Epithelial cell of prostate (primary cell): ENCODE measurements around the gene NT5C3A.
"Not testable (repeated sequence)": the region's sequence is repeated elsewhere in the genome, so short reads cannot be mapped to it uniquely, and the experiment has no call there.

ENCODE experiments used
- DNase-seq: peaks from one replicate; pipeline ENCODE4 v3.0.0-alpha.2; 2011; ENCODE audit warnings: low read depth, low spot score
- H3K27ac ChIP-seq: fragments of 450-650 bp; 2 replicates; pipeline ENCODE4 v1.5.1; 2017; ENCODE audit warnings: mild to moderate bottlenecking

Gene NT5C3A

DNA sequence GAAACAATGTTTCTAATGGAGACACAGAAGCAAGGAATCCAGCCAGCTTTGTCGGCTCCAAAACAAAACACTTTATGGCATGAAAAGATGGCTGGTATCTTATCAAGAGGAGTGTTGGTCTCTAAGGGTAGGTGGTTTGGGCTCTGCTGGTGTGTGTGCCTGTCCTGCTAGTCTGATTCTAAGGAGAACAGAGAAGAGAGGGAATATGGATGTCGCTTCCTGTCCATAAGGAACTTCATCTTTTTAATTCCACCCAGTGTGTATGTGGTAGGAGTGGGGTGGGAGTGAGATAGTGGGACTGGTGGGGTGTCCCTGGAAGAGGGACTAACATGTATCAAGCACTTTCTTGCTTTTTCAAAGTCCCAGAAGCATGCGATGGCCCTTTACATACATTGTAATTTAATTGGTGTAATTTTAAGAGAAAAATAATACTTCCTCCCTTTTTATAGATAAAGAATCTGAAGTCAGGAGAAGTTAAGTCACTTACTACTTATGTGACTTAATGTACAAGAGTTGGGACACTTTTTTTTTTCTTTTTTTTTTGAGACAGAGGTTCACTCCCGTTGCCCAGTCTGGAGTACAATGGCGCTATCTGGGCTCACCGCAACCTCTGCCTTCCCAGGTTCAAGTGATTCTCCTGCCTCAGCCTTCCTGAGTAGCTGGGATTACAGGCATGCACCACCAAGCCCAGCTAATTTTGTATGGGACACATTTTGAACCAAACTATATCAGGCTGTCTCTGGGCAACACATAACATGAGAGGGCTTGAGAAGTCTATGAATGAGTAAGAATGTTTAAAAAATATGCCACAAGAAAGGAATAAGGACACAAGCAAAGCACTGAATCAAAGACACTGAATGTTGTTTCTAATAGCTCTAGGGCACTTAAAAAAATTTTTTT is 18.8 kb downstream of the NT5C3A start:
- DNase-seq, result no peak
- H3K27ac ChIP-seq, result no peak overlapping the region

DNA sequence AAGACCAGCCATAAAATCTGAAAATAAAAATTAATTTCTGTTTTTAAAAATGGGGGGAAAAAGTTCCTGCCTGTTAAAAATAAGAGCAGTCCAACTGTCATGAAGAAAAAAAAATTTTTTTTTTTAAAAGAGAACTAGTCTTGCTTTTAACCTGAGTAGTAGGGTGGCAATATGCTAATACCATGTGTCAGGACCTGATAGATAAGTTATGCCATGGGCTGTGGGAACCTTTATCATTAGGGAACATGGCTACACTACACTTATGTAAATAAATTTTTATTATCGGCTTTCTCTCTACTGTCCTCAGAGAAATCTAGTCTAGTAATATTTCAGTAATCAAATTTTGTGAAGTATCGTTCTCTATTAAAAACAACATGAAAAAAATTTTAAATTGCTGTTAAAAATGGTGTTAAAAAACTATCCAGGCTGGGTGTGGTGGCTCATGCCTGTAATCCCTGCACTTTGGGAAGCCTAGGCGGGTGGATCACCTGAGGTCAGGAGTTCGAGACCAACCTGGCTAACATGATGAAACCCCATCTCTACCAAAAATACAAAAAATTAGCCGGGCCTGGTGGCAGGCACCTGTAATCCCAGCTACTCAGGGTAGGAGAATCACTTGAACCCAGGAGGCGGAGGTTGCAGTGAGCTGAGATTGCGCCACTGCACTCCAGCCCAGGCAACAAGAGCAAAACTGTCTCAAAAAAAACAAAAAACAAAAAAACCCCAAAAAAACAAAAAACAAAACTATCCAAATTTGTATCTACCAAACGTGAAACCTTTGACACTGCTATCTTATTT is 20.7 kb downstream of the NT5C3A start:
- H3K27ac ChIP-seq, result no peak overlapping the region
- DNase-seq, result no peak

DNA sequence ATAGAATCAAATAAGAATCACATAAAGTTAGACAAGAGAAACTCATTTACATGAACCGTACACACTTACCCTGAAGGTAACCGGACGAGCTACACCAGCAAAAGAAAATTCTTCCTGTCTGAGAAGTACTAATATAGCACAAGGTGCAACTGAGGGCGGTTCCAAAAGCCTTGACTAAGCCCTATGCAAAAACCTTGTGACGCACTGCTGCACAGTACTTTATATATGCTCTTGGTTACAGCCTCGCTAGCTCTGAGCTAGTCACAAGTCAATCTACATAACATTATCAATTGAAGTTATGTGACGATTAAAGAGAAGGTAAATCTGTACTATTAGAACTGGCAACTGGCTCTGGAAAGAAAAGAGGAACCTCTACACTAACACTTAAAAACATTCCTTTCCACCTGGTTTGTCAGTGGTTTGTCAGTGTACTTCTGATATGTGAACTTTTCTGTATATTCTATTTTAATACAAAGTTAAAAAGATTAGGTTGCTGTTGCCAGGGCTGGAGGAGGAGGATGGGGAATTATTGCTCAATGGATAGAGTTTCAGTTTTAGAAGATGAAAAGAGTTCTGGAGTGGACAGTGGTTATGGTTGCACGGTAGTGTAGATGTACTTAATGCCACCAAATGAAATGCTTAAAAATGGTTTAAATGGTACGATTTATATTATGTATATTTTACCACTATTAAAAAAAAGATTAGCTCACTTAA is 21.6 kb downstream of the NT5C3A start:
- DNase-seq, result peak; percentile 39
- H3K27ac ChIP-seq, result peak overlapping the region; percentile 29

DNA sequence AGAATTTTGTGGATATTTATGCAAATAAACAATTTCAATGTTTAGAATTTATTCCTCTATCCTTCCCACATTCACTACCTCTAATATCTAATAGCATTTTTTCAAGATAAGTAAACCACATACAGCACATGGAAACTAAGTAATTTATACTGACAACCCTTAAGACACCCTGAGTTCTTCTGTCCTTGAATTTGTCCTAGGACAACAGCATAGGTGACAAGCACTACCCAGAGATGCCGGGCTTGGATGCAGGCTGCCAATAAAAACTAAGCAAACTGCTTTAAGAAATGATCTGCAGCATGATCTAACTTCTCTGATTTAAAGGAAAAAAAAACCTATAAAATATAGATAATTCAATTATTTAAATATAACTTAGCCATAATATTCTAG is 22.7 kb downstream of the NT5C3A start:
- H3K27ac ChIP-seq, result no peak overlapping the region
- DNase-seq, result no peak

DNA sequence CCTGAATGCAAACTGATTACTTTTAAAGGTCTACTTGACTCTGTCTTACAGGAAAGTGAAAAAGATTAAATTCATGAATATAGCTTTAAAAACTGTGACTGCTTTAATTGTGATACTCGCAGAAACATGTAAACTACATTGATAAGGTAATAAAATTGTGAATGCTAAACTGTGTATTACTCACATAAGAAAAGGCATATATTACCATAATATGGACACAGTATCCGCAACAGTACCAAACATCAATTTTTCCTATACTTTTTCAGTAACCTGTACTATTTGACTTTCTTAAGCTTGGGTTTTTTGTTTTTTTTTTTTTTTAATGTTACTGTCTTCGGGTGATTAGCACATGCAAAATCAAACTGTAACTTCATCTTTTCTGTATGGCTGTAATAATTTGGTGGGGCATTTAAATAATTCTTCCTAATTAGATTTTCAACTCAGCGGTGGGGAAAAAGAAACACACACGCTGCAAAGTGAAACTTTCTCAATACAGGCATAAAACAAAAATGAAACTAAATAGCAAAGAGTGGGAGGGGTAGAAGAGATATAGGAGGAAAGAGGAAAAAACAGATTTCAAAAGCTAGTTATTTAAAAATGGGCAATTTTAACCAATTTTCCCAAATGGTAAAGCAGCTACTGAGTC is 23.2 kb downstream of the NT5C3A start:
- H3K27ac ChIP-seq, result no peak overlapping the region
- no peak for DNase-seq

DNA sequence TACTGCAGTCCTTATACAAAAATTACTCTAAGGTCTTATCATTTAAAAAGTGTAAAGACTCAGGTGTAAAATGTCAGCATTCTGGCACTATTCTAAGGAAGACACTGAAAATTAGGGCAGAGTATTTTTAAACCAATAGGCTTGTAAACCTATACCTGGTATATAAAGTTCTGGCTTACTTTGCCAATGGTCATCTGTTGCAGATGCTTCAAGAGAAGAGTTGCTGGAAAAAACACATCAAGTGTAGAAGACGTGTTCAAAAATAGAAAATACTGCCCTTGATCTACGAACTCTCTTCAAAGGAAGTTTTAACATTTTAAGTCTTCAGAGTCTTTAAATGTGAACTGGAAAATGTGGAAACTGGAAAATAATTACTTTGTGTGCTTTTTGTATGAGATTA is 23.9 kb downstream of the NT5C3A start:
- no peak for DNase-seq
- no peak overlapping the region for H3K27ac ChIP-seq

DNA sequence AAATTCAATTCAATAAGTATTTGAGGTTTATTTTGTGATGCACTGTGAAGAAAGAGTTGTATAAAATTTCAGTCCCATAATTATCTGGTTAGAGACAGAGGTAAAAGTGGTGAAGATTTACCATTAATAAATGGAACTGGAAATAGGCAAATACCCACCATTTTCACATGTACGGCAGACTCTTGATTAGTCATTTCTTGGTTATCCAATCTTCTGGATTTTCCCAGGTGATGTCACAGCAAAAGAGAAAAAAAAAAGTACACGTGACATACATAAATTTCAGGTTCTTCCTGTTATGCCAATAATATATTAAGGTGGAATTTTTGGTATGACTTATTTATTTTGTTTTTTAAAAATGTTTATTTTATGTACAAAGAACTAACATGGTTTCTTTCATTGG is 26.8 kb downstream of the NT5C3A start:
- DNase-seq, result no peak

DNA sequence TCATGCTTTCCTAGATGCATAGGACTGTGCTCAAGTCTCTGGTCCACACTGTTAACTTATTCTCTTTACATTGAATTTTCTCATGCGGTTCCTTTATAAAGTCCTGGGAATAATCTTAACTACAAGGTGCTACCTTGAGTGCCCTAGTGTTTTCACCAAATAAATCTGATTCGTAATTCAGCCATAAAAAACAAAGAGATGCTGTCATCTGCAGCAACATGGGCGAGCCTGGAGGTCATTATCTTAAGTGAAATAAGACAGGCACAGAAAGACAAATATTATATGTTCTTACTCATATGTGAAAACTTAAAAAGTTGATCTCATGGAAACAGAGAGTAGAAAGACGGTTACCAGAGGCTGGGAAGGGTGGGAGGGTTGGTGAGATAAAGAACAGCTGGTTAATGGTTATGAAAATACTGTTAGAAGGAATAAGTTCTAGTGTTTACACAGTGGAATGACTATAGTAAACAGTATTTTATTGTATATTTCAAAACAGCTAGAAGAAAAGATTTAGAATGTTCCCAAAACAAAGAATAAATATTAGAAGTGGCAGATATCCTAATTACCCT is 38.3 kb downstream of the NT5C3A start:
- no peak overlapping the region for H3K27ac ChIP-seq
- no peak for DNase-seq

More for the DNA sequence above, 26.8 kb downstream of the NT5C3A start:
- no peak overlapping the region for H3K27ac ChIP-seq

DNA sequence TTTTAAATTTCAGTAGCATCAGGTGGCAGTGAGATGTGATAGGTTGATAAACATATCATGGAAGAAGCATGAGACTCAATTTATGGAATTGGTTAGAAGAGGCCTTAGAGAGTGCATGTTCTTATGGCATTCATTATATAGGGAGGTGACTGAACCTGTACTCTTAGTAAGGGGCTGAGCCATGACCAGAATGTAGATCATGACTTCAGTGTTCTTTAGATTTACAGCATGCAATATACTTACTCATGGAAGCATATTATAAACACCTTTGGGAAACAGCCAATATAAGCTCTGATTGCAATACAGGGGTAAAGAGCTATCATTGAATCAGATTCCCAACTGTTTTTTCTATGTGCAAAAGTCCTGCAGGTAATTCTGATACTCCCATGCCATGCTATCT is 50.2 kb downstream of the NT5C3A start:
- H3K27ac ChIP-seq, result no peak overlapping the region
- no peak for DNase-seq

DNA sequence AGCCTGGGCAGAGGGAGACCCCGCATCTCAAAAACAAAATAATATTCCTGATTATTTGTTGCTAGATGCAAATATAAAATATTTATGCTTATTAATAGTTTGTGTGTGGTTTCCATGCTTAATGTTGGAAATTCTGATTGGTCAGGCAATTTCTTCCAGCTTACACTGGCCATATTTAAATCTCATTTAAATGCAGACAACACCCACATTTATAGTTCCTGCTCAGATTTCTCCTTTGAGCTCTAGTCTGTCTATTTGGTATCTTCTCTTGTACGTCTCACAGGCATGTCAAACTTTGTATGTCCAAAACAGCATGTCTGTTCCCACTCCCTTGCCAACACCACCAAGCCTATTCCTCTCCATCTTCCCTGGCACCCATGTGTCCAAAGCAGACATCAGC is 52.8 kb downstream of the NT5C3A start:
- no peak overlapping the region for H3K27ac ChIP-seq
- DNase-seq, result no peak

DNA sequence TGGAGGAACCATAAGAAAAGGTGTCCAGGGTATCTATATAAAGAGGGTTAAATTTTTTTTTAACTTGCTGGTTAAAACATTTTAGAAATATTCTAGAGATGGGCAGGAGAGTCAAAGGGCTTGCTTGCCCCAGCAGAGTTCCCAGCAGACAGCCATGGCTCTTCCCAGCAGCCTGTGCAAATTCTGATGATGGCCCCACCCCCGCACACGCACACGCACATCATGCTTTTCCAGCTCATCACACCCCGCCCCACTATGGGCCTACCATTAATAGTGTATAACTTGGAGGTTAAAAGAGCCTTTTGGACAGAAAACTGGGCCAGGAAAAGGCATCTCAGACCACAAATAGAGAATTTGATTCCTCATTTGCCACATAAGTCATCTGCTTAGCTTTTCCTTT is 56.9 kb downstream of the NT5C3A start:
- H3K27ac ChIP-seq, DNase-seq: not testable (repeated sequence)

DNA sequence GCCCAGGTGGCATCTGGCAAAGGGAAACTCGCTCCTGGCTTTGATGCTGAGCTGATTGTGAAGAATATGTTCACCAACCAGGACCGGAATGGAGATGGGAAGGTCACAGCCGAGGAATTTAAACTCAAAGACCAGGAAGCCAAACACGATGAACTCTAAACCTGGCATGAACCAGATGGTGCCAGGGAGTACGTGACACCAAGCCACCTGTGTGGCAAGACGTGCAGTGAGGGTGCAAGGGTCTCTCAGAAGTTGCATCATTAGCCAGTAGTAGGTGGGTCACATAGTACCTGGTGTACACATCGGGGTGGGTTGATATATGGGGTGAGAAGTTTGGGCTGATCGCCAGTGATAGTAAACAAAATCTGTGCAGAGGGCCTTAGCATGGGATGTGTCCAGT is 57.4 kb downstream of the NT5C3A start:
- not testable (repeated sequence) for H3K27ac ChIP-seq, DNase-seq

DNA sequence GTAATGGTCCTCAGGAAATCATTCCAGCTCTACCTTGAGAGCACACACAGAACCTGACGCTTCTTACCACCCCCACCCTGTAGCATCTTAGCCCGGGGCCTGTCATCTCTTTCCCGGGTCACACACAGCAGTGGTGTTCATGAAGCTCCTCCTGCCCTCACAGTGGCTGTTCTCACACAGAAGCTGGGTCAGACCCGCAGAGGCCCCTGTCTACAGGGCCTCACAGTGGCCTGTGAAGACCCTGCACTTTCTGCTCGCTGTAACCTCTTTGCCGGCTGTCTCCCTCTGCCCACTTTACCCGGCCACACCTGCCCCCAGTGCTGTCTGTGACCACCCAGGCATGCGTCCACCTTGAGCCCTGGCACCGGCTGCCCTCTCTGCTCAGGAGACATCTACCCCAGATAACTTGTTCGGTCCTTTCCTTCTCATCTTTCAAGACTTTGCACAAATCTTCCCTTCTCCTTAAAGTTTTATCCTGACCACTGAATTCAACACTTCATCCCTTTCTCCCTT is 58.4 kb downstream of the NT5C3A start:
- not testable (repeated sequence) for H3K27ac ChIP-seq, DNase-seq

DNA sequence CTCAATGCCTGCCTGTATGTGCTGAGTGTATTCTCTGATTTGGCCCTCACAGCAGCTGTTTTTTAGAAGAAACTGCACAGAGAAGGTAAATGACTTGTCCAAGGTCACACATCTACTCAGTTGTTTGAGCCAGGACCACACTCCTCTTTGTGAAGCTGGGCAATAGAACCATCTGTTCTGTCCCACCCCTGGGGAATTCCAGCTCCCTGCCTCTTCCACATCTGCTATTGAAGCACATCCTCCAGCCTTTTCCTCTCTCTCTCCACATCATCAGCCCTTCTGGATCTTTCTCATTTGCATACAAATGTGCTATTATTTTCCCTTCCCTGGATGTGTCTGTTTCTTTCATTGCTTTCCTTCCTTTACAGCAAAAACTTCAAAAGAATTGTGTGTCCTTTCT is 59.5 kb downstream of the NT5C3A start:
- H3K27ac ChIP-seq, DNase-seq: not testable (repeated sequence)

DNA sequence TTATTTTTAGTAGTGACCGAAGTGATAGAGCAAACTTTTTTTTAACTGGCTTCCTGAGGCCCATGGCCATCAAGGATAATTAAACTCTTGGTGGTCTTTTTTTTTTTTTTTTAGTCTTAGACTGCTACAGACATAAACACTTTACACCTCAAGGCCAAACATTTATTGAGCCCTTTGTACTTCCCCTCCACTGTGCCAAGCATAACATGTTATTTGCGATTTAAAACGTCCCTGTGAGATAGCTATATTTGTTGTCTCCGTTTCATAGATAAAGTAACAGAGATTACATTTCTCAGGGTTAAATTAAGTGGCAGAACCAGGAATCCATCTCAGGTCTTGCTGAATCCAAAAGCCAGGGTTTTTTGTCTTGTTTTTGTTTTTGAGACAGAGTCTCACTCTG is 63.2 kb downstream of the NT5C3A start:
- H3K27ac ChIP-seq, result peak overlapping the region; percentile 94

DNA sequence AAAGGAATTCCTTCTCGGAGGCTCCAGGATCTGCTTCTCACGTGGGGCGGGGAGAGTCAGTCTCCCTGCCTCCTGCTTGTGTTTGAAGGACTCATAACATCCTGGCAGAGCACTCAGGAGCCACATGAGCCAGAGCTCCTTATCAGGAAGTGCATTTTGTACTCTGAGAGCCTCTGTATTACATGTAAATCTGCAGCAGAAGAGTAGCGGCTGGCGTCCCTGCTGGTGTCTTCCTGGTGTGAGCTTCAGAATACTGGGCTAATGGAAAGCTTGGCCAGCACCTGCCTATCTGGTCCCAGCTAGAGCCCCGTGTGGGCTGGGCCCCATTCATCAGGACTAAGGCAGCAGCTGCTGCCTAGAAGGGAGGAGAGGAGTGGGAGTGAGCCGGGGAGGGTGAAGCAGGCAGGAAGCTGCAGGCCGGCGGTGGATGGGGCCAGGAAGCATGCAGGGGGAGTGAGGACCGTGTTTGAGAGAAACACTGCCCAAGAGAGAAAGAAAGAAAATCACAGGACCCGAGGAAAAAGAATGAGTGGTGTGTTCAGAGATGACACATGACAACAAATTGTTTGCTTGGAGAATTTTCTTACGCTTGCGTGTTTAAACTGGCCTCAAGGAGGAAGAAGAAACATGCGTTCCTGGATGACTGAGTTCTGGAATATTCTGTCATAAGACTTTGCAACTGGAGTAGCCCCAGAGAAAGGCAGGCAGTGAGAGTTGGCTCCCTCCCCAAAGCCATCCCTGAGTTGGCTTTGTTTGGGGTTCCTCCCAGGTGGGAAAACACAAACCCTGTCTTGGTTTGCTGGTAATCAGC is 64.0 kb downstream of the NT5C3A start:
- peak; percentile 39 for DNase-seq
- H3K27ac ChIP-seq, result peak overlapping the region; percentile 94

More for the DNA sequence above, 63.2 kb downstream of the NT5C3A start:
- DNase-seq, result not testable (repeated sequence)

DNA sequence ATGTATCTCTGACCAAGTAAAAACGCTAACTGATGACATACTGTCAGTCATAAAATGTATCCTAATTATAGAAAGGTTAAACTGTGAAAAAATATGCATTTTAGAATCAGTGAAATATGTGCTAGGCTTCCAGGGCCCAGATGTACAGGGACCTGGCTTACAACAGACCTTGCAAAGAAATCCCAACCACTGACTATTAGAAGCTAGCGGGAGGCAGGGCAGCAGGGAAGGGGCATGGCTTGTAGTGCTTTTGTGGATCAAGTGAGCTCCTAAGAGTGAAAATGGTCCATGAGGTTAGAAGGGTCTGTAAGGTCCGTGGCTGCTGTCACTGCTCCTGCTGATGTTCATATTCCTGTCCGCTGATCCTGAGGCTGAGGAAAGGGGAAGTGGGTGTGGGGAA is 64.6 kb downstream of the NT5C3A start:
- peak overlapping the region; percentile 94 for H3K27ac ChIP-seq
- DNase-seq, result not testable (repeated sequence)

DNA sequence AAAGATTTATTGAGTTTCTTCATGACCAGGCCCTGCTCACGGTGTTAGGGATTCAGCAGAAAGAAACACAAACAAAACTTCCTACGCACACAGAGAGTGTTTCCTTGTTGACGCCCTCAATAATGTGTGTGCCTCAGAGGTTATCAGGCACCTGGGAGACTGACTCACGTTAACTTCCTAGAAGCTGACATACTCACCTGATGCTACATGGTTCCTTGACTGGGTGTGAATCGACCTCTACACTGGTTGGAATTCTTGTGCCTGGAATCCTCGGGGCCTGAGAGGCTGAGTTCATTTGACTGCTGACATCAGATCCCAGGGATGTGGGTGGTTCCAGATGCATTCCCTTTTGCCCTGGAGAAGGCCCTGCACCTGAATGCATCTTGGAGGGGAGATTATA is 69.8 kb downstream of the NT5C3A start:
- peak; percentile 62 for DNase-seq
- peak overlapping the region; percentile 69 for H3K27ac ChIP-seq
